IPS-11a (cell line): ENCODE results near the gene KCTD12.
"Not testable (repeated sequence)": the region's sequence is repeated elsewhere in the genome, so short reads cannot be mapped to it uniquely, and the experiment has no call there.

Source experiments
- H3K4me3 ChIP-seq: one replicate; pipeline ENCODE4 v1.5.1; 2013; ENCODE audit warnings: low read depth, low read length, control low read depth

KCTD12 gene

DNA sequence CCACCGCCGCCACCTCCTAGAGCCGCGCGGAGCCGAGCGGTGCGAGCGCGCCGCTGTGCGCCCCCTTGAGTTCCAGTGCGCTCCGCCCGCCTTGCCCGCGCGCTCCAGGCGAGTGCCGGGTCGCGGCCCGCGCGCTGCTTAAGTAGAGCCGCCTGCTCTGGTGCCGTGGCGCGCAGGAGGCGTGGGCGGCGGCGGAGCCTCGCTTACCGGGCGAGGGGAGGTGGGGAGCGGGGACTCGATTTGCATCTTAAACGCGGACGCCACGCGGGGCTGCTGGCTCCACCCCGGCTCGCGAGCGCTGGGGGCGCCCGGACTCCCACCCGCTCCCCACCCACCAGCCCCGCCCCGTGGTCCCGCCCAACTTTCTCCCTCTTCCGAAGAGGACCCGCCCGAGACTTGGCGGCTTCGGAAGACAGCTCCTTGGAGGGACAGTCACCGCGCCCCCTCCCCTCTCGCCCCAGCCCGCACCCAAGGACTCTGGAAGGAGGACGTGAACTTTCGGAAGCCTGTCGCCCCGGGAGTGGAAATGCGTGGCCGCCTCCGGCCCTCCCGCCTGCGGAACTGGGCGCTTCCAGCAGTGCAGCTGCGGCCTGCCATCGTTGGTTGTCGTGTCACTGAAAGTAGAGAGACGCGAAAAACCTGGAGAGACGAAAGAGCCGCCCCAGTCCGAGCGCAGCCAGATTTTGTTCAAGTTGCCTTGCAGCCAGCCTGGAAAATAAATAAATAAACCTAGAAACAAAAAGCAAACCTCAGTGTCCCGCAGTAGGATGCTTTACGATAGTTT is at the start of gene KCTD12:
TSS of gene KCTD12 (minus strand) at position 114 of the 784 bp plus-strand sequence. CDS start 257 bp downstream, outside the sequence.
- H3K4me3 ChIP-seq: peak within 1 kb of the TSS; percentile 63

DNA sequence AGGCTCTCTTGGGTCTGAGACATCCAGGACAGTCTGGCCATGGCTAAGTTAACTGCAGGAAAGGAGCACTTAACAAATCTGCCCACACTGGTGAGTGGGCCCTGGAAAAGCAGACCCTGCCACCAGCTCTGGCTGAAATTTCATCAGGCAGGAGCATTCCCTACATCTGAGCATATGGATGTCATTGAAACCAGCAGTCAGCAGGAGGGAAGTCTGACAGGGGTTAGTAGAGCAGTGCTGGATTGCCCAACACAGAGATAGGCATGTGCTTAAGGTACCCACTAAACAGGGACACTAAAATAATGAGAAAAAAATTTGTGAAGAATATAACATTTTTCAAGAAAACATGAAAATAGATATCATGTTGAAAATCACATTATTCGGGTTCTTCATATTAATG is 48.5 kb upstream of the KCTD12 start:
- no peak overlapping the region for H3K4me3 ChIP-seq

DNA sequence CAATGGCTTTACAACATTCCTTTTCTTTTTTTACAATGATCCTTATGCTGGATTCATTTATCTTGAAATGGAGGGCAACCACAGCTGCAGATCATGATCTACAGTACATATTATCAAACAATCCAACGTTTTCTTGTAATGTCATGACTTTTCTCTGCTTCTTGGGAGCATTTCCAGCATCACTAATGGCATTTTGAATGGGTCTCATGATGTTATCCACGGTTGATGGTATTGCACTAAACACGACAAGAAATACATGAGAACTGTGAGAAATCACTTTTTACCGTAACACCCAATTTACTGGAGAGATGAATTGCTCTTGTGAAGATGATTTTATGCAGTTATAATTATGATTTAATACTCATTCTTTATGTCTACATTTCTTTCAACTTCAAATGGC is 45.9 kb upstream of the KCTD12 start:
- H3K4me3 ChIP-seq: no peak overlapping the region

DNA sequence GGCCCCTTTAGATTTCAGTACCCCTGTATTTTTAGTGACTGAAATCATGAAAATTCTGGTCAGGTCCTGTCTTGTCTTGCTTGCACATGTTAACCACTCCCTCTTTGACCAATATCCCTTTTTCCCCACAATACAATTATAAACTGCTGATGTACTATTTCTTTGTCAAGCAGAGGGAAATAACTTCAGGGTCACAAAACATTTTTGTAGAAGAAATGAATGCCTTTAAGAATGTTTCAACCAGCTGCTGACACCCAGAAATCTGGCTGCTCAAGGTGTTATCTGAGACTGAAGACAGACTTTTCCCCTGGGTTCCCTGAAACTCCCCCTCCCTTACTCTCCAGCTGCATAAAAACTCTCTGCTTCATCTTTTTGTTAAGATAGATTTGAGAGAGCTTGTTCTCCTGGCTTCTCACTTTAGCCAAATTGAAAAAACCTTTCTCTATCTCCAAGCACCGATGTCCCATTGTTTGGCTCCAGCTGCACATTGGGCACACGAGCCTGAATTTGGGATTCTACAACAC is 43.7 kb upstream of the KCTD12 start:
- H3K4me3 ChIP-seq: no peak overlapping the region

DNA sequence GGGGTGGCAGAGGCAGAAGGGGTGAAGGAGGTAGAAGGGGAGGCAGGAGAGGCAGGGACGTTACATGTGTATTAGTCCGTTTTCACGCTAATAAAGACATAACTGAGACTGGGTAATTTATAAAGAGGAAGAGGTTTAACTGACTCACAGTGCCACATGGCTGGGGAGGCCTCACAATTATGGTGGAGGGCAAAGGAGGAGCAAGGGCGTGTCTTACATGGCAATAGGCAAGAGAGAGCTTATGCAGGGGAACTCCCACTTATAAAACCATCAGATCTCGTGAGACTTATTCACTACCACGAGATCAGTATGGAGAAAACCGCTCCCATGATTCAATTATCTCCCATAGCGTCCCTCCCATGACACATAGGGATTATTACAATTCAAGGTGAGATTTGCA is 43.1 kb upstream of the KCTD12 start:
- H3K4me3 ChIP-seq: no peak overlapping the region

DNA sequence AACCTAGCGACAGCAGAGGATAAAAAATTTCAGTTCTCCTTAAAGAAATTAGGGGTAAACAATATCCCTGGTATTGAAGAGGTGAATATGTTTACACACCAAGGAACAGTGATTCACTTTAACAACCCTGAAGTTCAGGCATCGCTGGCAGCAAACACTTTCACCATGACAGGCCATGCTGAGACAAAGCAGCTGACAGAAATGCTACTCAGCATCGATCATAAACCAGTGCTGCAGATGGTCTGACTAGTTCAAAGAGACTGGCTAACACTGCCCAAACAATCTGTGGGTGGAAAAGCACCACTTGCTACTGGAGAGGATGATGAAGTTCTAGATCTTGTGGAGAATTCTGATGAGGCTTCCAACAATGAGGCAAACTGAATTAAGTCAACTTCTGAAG is 42.3 kb upstream of the KCTD12 start:
- no peak overlapping the region for H3K4me3 ChIP-seq

DNA sequence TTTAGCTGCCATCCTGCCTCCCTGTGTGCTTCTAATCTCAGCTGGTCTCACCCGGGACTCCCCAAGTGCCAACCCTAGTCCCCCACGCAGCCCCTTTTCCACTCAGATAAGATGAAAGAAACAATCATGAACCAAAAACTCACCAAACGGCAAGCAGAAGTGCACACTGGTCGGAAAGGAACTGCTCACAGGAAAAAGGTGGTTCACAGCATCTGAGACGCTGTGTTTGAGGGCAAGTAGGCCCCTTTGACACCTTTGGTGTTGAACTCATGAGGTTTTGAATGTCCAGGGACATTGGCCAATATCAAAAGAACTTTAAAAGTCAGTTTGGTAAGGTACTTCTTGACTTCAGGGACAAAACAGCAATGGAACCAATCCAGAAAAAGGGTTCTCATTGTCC is 41.8 kb upstream of the KCTD12 start:
- H3K4me3 ChIP-seq: no peak overlapping the region

DNA sequence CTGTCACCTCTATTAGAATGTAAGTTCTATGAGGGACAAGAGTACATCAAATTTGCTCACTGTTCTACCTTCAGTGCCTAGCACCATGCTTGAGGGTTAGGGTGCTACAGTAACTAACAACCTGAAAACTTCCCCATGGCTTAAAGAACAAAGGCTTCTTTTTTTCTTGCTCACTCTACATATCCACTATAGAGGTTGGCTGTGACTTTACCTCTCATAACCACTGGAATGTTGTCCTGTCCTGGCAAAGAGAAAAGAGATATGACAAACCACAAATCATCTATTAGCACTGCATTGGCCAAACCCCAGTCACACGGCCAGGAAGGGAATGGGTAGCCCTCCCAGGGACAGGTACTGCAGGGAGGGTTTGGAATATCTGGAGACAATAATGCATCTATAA is 38.9 kb upstream of the KCTD12 start:
- H3K4me3 ChIP-seq: no peak overlapping the region

DNA sequence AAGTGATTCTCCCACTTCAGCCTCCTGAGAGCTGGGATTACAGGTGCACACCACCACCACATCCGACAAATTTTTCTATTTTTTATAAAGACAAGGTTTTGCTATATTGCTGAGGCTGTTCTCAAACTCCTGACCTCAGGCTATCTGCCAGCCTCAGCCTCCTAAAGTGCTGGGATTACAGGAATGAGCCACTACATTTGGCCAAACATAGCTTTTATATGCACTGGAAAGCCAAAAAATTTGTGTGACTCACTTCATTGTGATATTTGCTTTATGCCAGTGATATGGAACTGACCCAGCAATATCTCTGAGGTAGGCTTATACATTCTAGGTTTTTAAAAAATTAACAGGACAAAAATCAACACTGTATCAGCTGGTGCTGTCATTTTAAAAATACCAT is 35.3 kb upstream of the KCTD12 start:
- H3K4me3 ChIP-seq: no peak overlapping the region

DNA sequence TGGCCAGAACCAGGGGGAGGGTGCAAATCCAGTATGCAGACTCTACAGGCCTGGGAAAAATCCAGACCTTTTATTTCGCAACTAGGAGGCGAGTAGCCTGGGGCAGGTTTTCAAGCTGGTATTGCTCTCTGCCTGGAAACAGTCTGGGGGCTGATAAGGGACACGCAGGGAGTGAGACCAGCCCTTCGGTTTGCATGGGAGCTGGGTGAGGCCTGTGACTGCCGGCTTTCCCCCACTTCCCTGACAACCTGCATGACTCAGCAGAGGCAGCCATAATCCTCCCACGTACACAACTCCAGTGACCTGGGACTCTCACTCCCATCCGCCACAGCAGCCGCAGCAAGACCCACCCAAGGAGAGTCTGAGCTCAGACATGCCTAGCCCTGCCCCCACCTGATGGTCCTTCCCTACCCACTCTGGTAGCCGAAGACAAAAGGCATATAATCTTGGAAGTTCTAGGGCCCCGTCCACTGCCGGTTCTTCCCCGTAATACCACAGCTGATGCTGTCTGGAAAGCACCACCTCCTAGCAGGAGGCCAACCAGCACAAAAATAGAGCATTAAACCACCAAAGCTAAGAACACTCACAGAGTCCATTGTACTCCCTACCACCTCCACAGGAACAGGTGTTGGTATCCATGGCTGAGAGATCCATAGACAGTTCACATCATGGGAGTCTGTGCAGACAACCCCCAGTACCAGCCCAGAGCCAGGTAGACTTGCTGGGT is 31.7 kb upstream of the KCTD12 start:
- not testable (repeated sequence) for H3K4me3 ChIP-seq

DNA sequence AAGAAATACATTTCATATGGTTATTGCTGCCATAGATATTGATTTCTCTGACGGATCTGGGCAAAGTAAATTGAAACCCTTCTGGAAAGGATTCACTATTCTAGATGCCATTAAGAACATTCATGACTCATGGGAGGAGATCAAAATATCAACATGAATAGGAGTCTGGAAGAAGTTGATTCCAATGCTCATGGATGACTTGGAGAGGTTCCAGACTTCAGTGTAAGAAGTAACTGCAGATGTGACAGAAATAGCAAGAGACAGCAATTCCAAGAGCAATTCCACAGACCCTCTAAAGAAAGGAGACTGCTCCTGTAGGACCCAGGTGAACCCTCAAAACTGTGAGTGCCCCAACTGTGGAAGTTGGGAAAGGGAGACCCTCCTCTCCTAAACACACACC is 30.9 kb upstream of the KCTD12 start:
- no peak overlapping the region for H3K4me3 ChIP-seq

DNA sequence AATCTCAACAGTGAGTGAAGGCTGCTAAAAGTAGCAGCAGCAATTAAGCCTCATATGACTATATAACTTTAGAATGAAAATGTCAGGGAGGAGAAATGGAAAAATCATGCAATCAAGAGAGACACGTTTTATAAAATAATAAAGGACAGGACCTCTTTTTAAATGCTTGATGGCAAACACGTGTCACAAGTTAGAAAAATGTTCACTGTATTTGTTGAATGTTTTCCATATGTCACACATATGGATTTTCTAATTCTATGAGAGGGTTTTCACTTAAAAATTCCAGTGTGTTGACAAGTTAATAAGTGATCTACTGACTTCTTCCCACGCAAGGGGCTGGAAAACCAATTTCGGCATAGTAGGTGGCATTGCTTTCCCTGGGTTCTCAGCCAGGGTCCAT is 27.7 kb upstream of the KCTD12 start:
- no peak overlapping the region for H3K4me3 ChIP-seq

DNA sequence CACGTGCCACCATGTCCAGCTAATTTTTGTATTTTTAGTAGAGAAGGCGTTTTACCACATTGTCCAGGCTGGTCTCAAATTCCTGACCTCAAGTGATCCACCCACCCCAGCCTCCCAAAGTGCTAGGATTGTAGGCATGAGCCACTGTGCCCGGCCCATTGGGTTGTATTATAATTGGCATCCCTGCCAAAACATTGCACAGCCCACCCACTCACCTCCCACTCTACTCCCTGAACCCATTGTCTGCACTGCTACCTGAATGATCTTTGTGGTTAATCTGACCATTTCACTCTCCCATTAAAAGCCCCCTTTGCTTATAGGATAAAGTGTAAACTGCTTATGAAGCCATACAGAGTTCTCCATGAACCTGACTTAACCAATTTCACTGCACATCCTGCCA is 26.3 kb upstream of the KCTD12 start:
- H3K4me3 ChIP-seq: no peak overlapping the region

DNA sequence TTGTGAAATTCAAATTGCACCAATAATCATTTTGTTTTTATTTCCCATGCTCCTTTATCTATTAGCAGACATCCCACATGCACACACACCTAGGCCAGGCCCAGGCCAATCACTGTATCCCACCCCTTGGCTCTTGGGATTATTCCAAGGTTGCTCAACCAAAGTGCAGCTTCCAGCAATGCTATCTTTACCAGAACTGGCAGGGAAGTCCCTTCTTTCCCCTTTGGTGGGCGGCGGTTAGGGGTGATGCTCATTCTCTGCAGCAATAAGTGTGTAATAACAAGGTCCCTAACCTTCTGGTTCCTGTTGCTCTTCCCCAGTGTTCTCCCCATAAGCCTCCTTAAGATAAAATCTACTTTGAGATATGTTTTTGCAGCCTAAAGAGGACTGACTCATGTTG is 18.3 kb upstream of the KCTD12 start:
- no peak overlapping the region for H3K4me3 ChIP-seq

DNA sequence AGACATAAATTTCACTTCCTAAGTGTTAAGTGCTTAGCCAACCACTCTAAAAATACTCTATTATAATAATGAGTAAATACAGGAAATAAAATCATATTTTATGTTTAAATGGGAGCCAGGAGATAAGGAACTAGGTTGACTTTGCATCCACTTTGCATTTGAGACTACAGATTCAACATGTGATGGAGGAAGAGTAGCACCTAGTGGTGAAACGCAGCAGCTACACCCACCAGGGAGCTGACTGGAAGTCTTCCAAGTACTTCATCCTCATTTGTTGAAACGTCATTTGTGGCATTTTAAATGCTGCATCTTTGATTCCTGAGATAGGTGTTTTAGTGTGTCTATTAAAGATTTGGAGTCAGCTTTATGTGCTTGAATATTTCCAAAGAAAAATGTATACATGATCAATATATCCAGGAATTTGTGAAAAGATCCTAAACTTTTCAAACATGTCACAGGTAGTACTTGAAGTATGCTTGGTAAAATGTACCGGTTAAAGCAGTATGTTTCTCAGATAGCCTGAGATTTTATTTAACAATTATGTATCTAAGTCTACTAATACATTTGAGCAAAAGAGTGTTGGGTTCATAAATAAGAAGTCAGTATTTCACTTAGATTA is 17.4 kb upstream of the KCTD12 start:
- H3K4me3 ChIP-seq: no peak overlapping the region

DNA sequence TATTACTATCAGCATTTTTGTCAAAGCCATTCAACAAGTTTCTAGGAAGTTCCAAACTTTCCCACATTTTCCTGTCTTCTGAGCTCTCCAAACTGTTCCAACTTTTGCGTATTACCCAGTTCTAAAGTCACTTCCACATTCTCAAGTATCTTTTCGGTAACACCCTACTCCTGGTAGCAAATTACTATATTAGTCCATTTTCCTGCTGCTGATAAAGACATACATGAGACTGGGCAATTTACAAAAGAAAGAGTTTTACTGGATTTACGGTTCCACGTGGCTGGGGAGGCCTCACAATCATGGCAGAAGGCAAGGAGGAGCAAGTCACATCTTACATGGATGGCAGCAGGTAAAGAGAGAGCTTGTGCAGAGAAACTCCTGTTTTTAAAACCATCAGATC is 12.9 kb upstream of the KCTD12 start:
- H3K4me3 ChIP-seq: not testable (repeated sequence)

DNA sequence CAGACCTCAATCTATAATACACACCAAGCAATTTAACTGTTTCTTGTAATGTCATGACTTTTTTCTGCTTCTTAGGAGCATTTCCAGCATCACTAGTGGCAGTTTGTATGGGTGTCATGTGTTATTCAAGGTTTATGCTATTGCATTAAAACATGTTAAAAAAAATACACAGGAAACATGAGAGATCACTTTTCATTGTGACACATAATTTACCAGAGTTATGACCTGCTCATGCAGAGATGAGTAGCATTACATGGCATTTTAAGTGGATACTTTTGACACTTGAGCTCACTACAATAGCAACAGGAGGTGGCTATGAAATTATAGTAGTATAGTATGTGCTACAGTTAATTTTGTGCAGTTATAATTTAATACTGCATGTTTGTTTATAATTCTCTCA is 11.0 kb upstream of the KCTD12 start:
- H3K4me3 ChIP-seq: not testable (repeated sequence)

DNA sequence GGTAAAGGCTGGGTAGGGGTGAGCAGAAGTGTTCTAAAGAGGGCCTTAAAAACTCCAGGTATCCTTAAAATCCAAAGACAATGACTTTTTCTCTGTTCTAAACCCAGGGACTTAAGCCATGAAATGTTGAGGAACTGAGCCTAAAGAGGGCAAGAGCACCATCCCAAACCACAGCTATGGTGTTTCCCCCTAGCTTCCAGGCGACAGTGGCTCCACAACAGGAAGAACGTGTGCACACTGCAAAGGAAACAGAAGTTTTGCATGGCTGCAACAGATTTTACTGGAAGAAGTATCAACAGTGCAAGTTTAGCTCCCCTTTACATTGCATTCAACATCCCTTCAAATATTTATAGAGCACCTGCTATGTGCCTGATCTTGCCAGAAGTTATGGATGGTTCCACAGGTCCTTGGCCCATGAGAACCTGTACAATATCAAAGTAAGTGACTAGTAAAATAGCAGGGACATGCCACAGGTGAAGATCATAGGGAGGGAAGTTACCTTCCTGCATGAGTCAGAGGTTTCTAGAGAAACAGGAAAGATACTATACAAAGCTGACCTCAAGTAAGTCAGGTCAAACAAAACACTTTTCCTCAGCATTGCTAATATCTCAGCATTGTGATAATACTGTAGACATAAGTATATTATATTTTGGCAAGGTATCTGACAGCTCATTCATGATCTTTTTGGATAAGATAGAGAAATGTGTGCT is 8.4 kb upstream of the KCTD12 start:
- H3K4me3 ChIP-seq: no peak overlapping the region

DNA sequence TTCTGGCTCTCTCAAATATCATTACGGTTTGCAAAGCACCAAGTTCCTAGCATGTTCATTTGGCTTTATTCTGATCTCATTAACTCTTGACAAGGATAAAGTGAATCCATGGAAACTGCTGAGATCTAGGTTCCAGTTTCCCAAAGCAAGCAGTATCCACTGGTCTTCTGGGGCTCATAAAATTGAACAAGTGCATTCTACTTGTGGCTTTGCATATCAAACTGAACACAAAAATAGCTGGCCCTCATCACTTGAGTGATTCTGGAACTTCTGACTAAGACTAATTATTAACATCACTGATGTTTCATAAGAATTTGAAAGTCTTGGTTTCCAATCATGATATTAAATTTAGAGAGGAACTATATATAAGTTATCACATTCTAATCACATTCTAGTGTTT is 6.3 kb upstream of the KCTD12 start:
- no peak overlapping the region for H3K4me3 ChIP-seq

DNA sequence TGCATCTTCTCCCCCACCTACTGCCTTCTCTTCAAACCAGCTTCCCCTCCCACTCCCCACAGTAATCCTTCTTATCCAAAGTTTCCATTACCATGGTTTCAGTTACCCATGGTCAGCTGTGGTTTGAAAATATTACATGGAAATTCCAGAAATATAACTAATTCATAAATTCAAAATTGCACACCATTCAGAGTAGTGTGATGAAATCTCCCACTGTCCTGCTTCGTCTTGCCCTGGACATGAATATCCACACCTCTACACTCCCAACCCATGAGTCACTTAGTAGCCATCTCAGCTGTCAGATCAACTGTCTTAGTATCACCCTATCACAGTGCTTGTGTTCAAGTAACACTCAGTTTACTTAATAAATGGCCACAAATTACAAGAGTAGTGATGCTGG is 3.8 kb upstream of the KCTD12 start:
- H3K4me3 ChIP-seq: no peak overlapping the region

DNA sequence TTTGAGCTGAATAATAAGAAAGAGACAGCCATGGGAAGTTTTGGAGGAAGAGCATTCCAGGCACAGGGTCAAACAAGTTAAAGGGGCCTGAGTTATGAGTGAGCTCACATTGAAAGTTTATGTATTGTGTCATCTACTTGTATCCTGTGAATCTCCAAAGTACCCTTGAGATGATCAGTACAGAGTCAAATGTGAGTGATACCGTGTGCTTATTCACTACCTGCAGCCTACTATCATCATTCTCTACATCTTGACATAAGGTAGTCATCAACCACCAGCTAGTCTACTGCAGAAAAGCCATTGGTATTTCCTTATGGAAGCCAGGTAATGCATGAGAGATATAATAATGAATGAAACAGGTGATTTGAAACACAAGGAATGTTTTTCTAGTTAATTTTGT is 3.0 kb upstream of the KCTD12 start:
- no peak overlapping the region for H3K4me3 ChIP-seq
